ENCODE measurements around the gene GPR150.

The GPR150 gene

GRCh38 chr5:95652849-95653248, 33.0 kb downstream of the GPR150 start:
- DNase-seq (ENCODE audit: low spot score), result no peak

DNA sequence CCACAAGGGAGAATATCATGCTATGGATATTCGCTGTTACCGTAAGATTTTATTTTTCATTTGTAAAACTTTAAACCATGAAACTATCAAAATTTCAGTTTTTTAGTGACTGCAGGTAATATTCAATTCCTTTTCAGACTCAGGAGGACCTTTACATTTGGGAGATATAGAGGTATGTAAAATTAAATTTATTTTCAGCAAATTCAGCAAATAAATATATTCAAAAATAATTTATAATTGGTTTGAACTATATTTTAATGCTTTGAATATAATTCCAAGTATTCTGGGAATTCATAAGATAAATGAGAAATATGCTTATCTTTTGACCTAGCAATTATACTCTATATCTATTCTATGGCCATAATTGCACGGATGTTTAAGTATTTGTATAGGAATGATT, 34.3 kb downstream of the GPR150 start:
- no peak for DNase-seq (ENCODE audit: low spot score)

GRCh38 chr5:95655575-95655974, 35.7 kb downstream of the GPR150 start:
- no peak for DNase-seq (ENCODE audit: low spot score)

DNA sequence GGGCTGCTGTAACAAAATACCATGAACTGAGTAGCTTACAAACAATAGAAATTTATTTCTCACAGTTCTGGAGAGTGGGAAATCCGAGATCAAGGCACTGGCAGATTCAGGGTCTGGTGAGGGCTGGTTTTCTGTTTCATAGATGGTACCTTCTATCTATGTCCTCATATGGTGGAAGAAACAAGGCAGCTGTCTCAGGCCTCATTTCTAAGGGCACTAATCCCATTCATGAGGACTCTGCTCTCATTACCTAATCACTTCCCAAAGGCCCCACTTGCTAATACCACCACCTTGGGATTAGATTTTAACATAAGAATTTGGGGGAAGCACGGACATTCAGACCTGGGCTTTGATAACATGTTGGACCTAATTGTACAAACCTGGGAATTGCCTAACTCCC, 40.2 kb downstream of the GPR150 start:
- no peak for DNase-seq (ENCODE audit: low spot score)

DNA sequence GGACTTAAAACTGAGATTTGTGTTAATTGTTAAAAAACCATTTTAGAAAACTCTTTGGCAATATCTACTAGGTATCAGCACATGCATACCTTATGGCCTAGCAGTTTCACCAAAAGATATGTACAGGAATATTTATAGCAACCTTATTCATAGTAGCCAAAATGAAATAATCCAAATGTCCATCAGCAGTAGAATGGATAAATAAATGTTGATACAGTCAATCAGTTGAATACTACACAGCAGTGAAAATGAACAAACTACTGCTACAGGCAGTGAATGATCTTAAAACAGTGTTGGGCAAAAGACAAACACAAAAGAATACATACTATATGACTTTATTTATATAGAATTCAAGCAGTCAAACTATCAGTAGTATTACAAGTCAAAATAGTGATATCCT, 43.1 kb downstream of the GPR150 start:
- DNase-seq (ENCODE audit: low spot score), result no peak

GRCh38 chr5:95664204-95664786, 44.4 kb downstream of the GPR150 start:
- DNase-seq (ENCODE audit: low spot score), result peak; percentile 8

- DNase-seq (ENCODE audit: low spot score), result no peak
These were observed 47.3 kb downstream of the GPR150 start for GRCh38 chr5:95667061-95667618.

- DNase-seq (ENCODE audit: low spot score), result no peak
These were observed 47.8 kb downstream of the GPR150 start for GRCh38 chr5:95667678-95668077.

- DNase-seq (ENCODE audit: low spot score), result no peak
These were observed 48.3 kb downstream of the GPR150 start for GRCh38 chr5:95668216-95668615.

DNA sequence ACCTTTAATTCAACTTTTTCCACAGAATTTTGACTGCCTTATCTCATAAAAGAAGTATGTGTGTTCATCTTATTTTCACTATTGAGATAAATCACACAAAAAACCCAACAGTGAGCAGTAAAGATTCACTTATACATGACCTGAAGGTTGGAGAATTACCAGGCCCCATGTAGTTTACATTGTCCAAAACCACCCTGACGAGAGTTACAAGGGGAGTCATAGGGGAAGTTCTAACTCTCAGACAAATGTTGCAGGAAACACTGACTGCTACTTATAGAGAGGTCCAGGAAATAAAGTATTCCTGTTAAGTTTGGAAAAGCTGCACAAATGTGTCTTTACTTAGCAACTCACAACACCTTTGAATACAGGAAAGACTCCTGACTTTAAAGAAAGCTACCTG, 48.8 kb downstream of the GPR150 start:
- DNase-seq (ENCODE audit: low spot score), result no peak

DNA sequence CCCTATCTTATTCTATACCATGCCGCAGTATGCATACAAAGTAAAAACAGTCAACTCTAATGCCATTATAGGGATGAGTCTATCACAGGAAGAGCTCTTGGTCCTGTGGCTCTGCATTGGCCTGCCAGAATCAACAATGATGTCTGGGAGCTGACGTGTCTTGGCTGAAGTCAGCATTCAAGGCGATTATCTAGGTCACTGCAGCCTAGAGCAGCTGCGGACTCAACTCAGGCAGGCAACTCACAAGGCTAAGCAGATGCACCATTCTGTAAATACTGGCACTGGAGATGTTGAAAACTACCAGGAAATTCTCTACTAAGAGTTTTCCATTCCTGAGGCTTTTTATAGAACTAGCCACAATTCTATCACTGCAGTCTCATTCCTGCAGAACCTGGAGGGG, 49.7 kb downstream of the GPR150 start:
- DNase-seq (ENCODE audit: low spot score), result no peak

DNA sequence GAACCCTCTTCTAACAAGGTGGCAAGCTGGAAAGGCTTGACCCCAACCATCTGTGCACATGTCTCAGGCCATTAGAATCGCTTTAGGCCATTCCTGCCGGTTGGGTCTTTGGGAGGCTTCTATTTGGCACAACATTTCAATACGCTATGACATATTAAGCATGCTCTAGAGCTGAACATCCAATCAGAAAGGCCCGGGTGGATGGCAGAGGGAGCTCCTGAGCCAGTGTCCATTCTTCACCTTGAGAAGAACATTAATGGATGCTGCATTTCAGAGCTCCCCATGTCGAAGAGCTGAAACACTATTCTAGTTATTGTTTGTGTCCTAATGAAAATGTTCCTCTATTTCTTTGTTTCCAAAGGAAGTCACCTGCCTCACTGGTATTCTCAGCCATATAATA, 50.1 kb downstream of the GPR150 start:
- DNase-seq (ENCODE audit: low spot score), result no peak

DNA sequence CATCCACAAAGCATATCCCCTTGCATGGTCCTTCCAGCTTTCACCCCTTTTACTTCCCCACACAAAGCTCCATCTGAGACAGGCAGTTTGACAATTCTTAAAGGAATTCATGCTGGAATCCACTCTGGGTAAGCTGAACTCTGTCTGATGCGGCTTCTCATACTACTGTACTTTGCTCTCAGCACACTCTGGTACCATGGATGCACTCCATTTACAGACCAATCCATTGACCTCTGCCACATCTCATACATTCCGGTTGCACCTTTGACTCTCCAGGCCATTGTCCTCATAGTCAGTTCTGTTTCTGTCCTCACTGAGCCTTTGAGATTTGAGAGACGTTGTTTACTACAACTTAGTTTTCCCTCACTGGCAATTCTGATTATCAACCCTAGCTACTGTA, 50.7 kb downstream of the GPR150 start:
- no peak for DNase-seq (ENCODE audit: low spot score)
